ENCODE measurements around the gene ATG16L1.

DNA sequence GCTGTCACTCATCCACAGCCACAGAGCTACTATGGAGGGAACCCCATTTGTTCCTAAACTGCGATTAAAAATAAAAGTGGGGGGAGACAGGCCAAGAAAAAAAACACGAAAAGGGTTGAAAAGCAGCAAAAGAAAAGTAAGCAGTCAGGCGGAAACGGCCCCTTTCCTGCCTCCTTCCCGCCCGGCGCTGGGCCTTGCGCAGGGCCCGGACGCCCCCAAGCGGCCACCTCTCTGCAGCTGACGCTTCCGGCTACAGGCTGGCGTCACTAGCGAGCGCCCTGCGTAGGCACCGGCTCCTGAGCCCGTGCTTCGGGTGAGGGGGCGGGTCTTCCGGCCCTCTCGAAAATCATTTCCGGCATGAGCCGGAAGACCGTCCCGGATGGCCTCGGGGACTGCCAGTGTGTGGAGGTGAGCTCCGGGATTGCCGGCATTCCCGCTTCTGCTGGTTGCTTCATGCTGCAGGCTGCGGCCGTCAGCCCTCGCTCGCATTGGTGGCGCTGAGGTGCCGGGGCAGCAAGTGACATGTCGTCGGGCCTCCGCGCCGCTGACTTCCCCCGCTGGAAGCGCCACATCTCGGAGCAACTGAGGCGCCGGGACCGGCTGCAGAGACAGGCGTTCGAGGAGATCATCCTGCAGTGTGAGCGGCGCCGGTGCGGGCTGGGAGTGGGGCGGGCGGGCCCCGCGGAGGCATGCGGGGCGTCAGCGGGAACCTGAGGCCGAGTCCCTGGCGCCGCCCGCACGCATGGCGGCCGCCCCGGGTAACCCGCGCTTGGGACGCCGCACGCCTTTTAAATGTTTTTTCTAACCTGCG is at the start of gene ATG16L1:
- TF ChIP-seq CTCF (IDR thresholded peaks at IDR 0.05) (peak; percentile 90 to 100 (median 98)), POLR2A (IDR thresholded peaks at IDR 0.05) (peak; percentile 76)

Data from prostate gland (tissue), 2 donors.